Measurements from ENCODE around the gene ACTL10. TPM values are rescaled to one million over a fixed set of nuclear protein-coding genes. Genes with fewer than 3 reads are reported as not detected.

The ACTL10 gene
- total and polyA plus RNA-seq, 2 of the 13 experiments (the other 11 are each of a cell fraction or from before 2014, with no cell fraction given), result not detected

GRCh38 chr20:33688938-33689424 lies 22.2 kb downstream of the ACTL10 start (continued):
- TF ChIP-seq ZNF512B (CRISPR knock-in tag; IDR thresholded peaks at IDR 0.05; ENCODE audit: borderline replicate concordance) (no peak), ZSCAN25 (CRISPR knock-in tag; IDR thresholded peaks at IDR 0.05) (no peak), ZNF251 (CRISPR knock-in tag; IDR thresholded peaks at IDR 0.05) (no peak), ATF5 (CRISPR knock-in tag; IDR thresholded peaks at IDR 0.05; ENCODE audit: low read depth) (no peak), GPN1 (CRISPR knock-in tag; IDR thresholded peaks at IDR 0.05; ENCODE audit: borderline replicate concordance) (no peak), ZFP36 (IDR thresholded peaks at IDR 0.05; ENCODE audit: borderline replicate concordance, low read depth, low read length, partially characterized antibody) (peak; percentile 69), ZNF644 (CRISPR knock-in tag; IDR thresholded peaks at IDR 0.05; ENCODE audit: low read depth) (peak; percentile 70; the same call in 1 of the 2 replicates), ZNF614 (CRISPR knock-in tag; IDR thresholded peaks at IDR 0.05; ENCODE audit: borderline replicate concordance) (no peak), ZNF605 (CRISPR knock-in tag; IDR thresholded peaks at IDR 0.05) (peak; percentile 82; the same call in 1 of the 2 replicates), TMF1 (CRISPR knock-in tag; IDR thresholded peaks at IDR 0.05; ENCODE audit: low read depth) (no peak), DZIP1 (CRISPR knock-in tag; IDR thresholded peaks at IDR 0.05) (no peak), GTF3A (CRISPR knock-in tag; conservative IDR thresholded peaks at IDR 0.05) (no peak), ZNF274 (CRISPR knock-in tag; IDR thresholded peaks at IDR 0.05) (no peak), ZNF720 (CRISPR knock-in tag; IDR thresholded peaks at IDR 0.05) (no peak), FOSL1 (CRISPR knock-in tag; IDR thresholded peaks at IDR 0.05; ENCODE audit: borderline replicate concordance) (peak; percentile 41; the same call in 1 of the 2 replicates), MEIS1 (CRISPR knock-in tag; IDR thresholded peaks at IDR 0.05; ENCODE audit: borderline replicate concordance) (no peak), PAF1 (CRISPR knock-in tag; IDR thresholded peaks at IDR 0.05) (no peak), MTA3 (CRISPR knock-in tag; IDR thresholded peaks at IDR 0.05) (no peak), ZNF569 (CRISPR knock-in tag; IDR thresholded peaks at IDR 0.05; ENCODE audit: borderline replicate concordance) (no peak), SUZ12 (IDR thresholded peaks at IDR 0.05; ENCODE audit: low read depth, low read length) (no peak), IRF9 (CRISPR knock-in tag; IDR thresholded peaks at IDR 0.05; ENCODE audit: borderline replicate concordance) (no peak), MTA1 (CRISPR knock-in tag; IDR thresholded peaks at IDR 0.05; ENCODE audit: borderline replicate concordance) (no peak), ZNF777 (CRISPR knock-in tag; IDR thresholded peaks at IDR 0.05) (no peak)
